K562 (cell line): ENCODE data around the gene KLK3. TPM values are rescaled to one million over a fixed set of nuclear protein-coding genes. Genes with fewer than 3 reads are reported as not detected.

ENCODE experiments used
- CUX1 ChIP-seq: fragments of 200-800 bp; sonication (Bioruptor generic); IDR thresholded peaks from 2 replicates; pipeline ENCODE4 v1.6.1; 2016; ENCODE audit warnings: missing genetic modification characterization, missing compliant biosample characterization
- POLR2AphosphoS2 ChIP-seq: IDR thresholded peaks from 2 replicates; pipeline ENCODE4 v1.6.1; 2012; ENCODE audit warnings: low read length, improper control_type of control experiment
- PURB ChIP-seq: sonication (generic); formaldehyde crosslinking; IDR thresholded peaks from 2 replicates; pipeline ENCODE4 v1.9.0; 2021; ENCODE audit warnings: low read depth, mild to moderate bottlenecking, missing genetic modification reagents
- SRF ChIP-seq, 2 experiments: fragments of 250-450, 450-650 bp in 1 of 2; sonication (Bioruptor Pico) in 1 of 2; sonication (generic) in 1 of 2; formaldehyde crosslinking; IDR thresholded peaks; 2 replicates each; pipeline versions ENCODE4 v1.5.0 to v1.5.1; 2020 to 2022; ENCODE audit warnings: mild to moderate bottlenecking in 1 of 2, missing genetic modification reagents in 1 of 2
- TFAM ChIP-seq: fragments of 250-450 bp; sonication (Bioruptor Pico); conservative IDR thresholded peaks from 2 replicates; pipeline ENCODE4 v1.5.0; 2021; ENCODE audit warnings: mild to moderate bottlenecking, moderate library complexity
- TOE1 ChIP-seq, 2 experiments: fragments of 450-650 bp in 1 of 2; sonication (generic) in 1 of 2; formaldehyde crosslinking in 1 of 2; IDR thresholded peaks; 2 replicates each; pipeline versions ENCODE4 v1.7.1 to v1.8.0; 2016 to 2022; ENCODE audit warnings: borderline replicate concordance in 2 of 2, mild to moderate bottlenecking in 2 of 2, antibody characterized with exemption in 1 of 2, inconsistent platforms in 1 of 2, low read depth in 1 of 2, missing genetic modification reagents in 1 of 2, moderate library complexity in 1 of 2
- XRCC3 ChIP-seq: fragments of 450-650 bp; IDR thresholded peaks from 2 replicates; pipeline ENCODE4 v1.6.1; 2017; ENCODE audit warnings: mild to moderate bottlenecking, moderate library complexity
- ZBTB33 ChIP-seq: sonication (generic); formaldehyde crosslinking; IDR thresholded peaks from 2 replicates; pipeline ENCODE4 v1.8.1; 2023; ENCODE audit warnings: mild to moderate bottlenecking, missing genetic modification reagents
- ZNF253 ChIP-seq: fragments of 250-450 bp; sonication (Bioruptor Pico); conservative IDR thresholded peaks from 2 replicates; pipeline ENCODE4 v1.6.1; 2021; ENCODE audit warnings: mild to moderate bottlenecking
- ZNF324 ChIP-seq: fragments of 250-450 bp; sonication (Bioruptor Pico); IDR thresholded peaks from 2 replicates; pipeline ENCODE4 v1.4.0; 2020; ENCODE audit warnings: mild to moderate bottlenecking
- polyA plus RNA-seq, 8 experiments: library from polyadenylated mRNA; depleted of rRNA in 4 of 8; stranded (reverse) in 5 of 8; unstranded in 3 of 8; fragments of >200 nt; fragmentation: Nextera tagmentation in 2 of 8; fragmentation: Illumina TruSeq in 1 of 8; extraction: Ambion mirVana in 2 of 8; extraction: Trizol in 1 of 8; gene quantifications; 2 replicates each; pipeline versions ENCODE4 v1.2.1 to v1.2.3, GENCODE V29; 2011 to 2014; ENCODE audit warnings: inconsistent platforms in 1 of 8, missing spikeins in 1 of 8
- total RNA-seq, 7 experiments: library from RNA; depleted of rRNA in 6 of 7; stranded (reverse); fragments of >200 nt in 6 of 7; fragmentation: Illumina TruSeq in 2 of 7; extraction: Trizol in 2 of 7; gene quantifications; 2 replicates each; pipeline versions ENCODE4 v1.2.1 to v1.2.3, GENCODE V29; 2011 to 2021; ENCODE audit warnings: low replicate concordance in 1 of 7
- TF ChIP-seq, protein P1 (sequence below): sonication (generic); formaldehyde crosslinking; IDR thresholded peaks from 2 replicates; pipeline ENCODE4 v1.8.1; 2023; ENCODE audit warnings: mild to moderate bottlenecking, missing genetic modification reagents, moderate library complexity
- TF ChIP-seq, protein P2 (sequence below), 2 experiments: fragments of 200-800 bp in 1 of 2; sonication (Bioruptor generic) in 1 of 2; sonication (generic) in 1 of 2; formaldehyde crosslinking in 1 of 2; IDR thresholded peaks in 1 of 2; conservative IDR thresholded peaks in 1 of 2; 2 replicates each; pipeline versions ENCODE4 v1.5.0 to v1.6.1; 2016 to 2020; ENCODE audit warnings: missing compliant biosample characterization in 1 of 2, missing genetic modification characterization in 1 of 2, missing genetic modification reagents in 1 of 2
- TF ChIP-seq, protein P3 (sequence below): fragments of 450-650 bp; IDR thresholded peaks from one replicate; pipeline ENCODE4 v1.6.1; 2018; ENCODE audit warnings: mild to moderate bottlenecking, moderate library complexity; ENCODE audit not compliant: partially characterized antibody

Gene KLK3
- total and polyA plus RNA-seq, 9 of the 15 experiments (the other 6 are each of a cell fraction or from before 2014, with no cell fraction given), result not detected

DNA sequence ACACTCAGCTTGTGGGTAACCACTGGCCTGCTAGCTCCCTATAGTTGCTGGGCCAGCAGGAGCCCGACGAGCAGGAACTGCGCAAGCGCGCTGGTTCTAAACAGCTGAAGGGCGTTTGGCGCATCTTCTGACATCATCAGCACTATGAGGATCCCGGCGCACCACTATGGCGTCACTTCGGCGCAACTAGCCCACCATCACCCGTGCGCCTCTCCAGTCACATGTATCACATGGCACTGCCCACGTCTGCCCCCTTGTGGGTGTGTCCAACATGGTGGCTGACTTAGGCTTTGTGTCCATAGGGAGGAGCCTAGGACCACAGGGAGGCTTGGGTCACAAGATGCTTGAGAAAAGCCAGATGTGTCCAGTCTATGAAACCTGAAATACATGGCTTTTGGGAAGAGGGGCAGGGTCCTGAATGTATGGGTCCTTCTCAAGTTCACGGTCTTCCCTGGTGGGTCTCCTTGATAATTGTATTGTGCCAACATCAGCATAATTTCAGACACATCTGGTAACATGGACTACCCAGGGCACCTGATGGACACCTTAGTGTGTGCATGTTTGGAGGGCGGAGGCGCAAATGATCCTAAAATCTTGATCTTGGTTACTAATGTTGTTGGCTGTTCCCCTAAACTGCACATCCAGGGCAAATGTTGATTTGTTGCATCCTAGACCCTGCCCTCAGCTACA lies 38.5 kb downstream of the KLK3 start (continued):
- TF ChIP-seq SRF (CRISPR knock-in tag; IDR thresholded peaks at IDR 0.05) (no peak), XRCC3 (no peak), ZNF324 (CRISPR knock-in tag) (no peak), CUX1 (CRISPR knock-in tag) (no peak), TFAM (no peak), PURB (no peak), TOE1 (IDR thresholded peaks at IDR 0.05; ENCODE audit: borderline replicate concordance) (0 out of 2 replicates have a peak, but pooled peaks have one; percentile 38), TOE1 (CRISPR knock-in tag; IDR thresholded peaks at IDR 0.05; ENCODE audit: borderline replicate concordance, low read depth) (no peak), ZBTB33 (CRISPR knock-in tag) (peak; percentile 99), ZNF253 (CRISPR knock-in tag) (no peak), POLR2AphosphoS2 (no peak)
- TF ChIP-seq, protein P1, sequence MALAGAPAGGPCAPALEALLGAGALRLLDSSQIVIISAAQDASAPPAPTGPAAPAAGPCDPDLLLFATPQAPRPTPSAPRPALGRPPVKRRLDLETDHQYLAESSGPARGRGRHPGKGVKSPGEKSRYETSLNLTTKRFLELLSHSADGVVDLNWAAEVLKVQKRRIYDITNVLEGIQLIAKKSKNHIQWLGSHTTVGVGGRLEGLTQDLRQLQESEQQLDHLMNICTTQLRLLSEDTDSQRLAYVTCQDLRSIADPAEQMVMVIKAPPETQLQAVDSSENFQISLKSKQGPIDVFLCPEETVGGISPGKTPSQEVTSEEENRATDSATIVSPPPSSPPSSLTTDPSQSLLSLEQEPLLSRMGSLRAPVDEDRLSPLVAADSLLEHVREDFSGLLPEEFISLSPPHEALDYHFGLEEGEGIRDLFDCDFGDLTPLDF (CRISPR knock-in tag), result no peak
- TF ChIP-seq, protein P2, sequence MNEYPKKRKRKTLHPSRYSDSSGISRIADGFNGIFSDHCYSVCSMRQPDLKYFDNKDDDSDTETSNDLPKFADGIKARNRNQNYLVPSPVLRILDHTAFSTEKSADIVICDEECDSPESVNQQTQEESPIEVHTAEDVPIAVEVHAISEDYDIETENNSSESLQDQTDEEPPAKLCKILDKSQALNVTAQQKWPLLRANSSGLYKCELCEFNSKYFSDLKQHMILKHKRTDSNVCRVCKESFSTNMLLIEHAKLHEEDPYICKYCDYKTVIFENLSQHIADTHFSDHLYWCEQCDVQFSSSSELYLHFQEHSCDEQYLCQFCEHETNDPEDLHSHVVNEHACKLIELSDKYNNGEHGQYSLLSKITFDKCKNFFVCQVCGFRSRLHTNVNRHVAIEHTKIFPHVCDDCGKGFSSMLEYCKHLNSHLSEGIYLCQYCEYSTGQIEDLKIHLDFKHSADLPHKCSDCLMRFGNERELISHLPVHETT (CRISPR knock-in tag; conservative IDR thresholded peaks at IDR 0.05 in 1 of 2, IDR thresholded peaks at IDR 0.05 in 1 of 2), result no peak
- TF ChIP-seq, protein P3, sequence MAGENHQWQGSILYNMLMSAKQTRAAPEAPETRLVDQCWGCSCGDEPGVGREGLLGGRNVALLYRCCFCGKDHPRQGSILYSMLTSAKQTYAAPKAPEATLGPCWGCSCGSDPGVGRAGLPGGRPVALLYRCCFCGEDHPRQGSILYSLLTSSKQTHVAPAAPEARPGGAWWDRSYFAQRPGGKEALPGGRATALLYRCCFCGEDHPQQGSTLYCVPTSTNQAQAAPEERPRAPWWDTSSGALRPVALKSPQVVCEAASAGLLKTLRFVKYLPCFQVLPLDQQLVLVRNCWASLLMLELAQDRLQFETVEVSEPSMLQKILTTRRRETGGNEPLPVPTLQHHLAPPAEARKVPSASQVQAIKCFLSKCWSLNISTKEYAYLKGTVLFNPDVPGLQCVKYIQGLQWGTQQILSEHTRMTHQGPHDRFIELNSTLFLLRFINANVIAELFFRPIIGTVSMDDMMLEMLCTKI, result no peak
